ENCODE data around the gene SLC8A2.

Gene SLC8A2

GRCh38 chr19:47381121-47381520 lies 90.6 kb downstream of the SLC8A2 start:
- DNase-seq (ENCODE audit: low read depth), result no peak

GRCh38 chr19:47380559-47380958 lies 91.1 kb downstream of the SLC8A2 start:
- no peak for DNase-seq (ENCODE audit: low read depth)

- no peak for DNase-seq (ENCODE audit: low read depth)
Observed at GRCh38 chr19:47379381-47379938, 92.2 kb downstream of the SLC8A2 start.

- no peak for DNase-seq (ENCODE audit: low read depth)
Observed at GRCh38 chr19:47378246-47378645, 93.4 kb downstream of the SLC8A2 start.

All from stromal cell of bone marrow (primary cell).